OCI-LY7 (cell line): ENCODE results near the gene POLQ.

Source experiments
- CTCF ChIP-seq: fragments of 200-600 bp; sonication (generic); conservative IDR thresholded peaks from 2 replicates; pipeline ENCODE4 v1.5.1; 2014; ENCODE audit warnings: mild to moderate bottlenecking, antibody characterized with exemption, low read length, moderate library complexity, mixed read lengths
- EZH2phosphoT487 ChIP-seq: fragments of 200-600 bp; sonication (generic); IDR thresholded peaks from 2 replicates; pipeline ENCODE4 v1.6.1; 2018; ENCODE audit warnings: low read depth, borderline replicate concordance, mild to moderate bottlenecking, mixed run types, antibody characterized with exemption, low read length, moderate library complexity, mixed read lengths

GRCh38 chr3:121430664-121431215, 115.0 kb downstream of the POLQ start:
- TF ChIP-seq CTCF (no peak), EZH2phosphoT487 (no peak)
